HG02943 (cell line): ENCODE results near the gene TAB2.

Experiments used
- ATAC-seq: cut with Tn5 transposase; IDR thresholded peaks from one replicate; pipeline ENCODE4 v1.9.1; 2021; ENCODE audit warnings: mild to moderate bottlenecking, low read depth, moderate library complexity; ENCODE audit not compliant: unreplicated experiment

Gene TAB2, protein sequence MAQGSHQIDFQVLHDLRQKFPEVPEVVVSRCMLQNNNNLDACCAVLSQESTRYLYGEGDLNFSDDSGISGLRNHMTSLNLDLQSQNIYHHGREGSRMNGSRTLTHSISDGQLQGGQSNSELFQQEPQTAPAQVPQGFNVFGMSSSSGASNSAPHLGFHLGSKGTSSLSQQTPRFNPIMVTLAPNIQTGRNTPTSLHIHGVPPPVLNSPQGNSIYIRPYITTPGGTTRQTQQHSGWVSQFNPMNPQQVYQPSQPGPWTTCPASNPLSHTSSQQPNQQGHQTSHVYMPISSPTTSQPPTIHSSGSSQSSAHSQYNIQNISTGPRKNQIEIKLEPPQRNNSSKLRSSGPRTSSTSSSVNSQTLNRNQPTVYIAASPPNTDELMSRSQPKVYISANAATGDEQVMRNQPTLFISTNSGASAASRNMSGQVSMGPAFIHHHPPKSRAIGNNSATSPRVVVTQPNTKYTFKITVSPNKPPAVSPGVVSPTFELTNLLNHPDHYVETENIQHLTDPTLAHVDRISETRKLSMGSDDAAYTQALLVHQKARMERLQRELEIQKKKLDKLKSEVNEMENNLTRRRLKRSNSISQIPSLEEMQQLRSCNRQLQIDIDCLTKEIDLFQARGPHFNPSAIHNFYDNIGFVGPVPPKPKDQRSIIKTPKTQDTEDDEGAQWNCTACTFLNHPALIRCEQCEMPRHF

DNA sequence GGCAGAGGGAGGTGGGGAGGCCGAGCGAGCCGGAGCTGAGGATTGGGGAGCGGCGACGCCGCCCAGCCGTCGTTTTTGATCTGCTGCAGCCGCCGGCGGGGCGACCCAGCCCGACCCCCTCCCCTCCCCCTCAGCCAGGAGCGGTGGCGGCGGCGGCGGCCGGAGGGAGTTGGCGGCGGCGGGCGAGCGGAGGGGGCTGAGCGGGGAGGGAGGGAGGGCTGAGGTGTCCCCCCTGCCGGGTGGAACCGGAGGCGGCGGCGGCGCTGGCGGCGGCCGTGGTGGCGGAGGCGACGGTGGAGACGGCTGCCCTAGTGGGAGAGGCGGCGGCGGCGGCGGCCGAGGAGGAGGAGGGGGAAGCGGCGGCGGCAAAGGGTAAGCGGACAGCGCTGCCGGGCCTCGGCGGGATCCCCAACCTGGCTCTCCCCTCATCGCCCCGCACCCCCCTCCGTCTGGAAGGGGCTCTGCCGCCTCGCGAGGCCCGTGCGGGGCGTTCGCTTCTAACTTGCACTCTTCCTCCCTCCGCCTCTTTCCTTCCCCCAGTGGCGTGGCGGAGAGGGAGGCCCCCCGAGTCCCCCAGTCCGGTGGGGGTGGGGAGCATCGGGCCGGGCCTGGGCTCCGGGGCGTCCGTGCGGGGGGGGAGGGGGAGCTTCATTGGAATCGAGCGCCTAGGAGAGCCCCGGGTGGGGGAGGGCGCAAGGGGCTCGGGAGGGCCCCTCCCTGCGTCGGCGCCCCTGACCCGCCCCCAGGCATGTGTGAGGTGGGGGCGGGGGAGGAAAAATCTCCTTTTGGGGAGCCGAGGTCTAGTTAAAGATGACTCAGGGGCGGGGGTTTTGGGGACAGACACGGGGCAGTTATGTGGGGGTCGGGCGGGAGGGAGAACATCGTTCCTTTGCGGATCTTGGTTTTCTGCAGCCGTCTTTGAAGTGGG is at the start of gene TAB2:
Gene TAB2 (plus strand): TSS at position 69 of the 928 bp plus-strand sequence. CDS start 52,286 bp downstream, outside the sequence.
- peak; percentile 37 for ATAC-seq

DNA sequence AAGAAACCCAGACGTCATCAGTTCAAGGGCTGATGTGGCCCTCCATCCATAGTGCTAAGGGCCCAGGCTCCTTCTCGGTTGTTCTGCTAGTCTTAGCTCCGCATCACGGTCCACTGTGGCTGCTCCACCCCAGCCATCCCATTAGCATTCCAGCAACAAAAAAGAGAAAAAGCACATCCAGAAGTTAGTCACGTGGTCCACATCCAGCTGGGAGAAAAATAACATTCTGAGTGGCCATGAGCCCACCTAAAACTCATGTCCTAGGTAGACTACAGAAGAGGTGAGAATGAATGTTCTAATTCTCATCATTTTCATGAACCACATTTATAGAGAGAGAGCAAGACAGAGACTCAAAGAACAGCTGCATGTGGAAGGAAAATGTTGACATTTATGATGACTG is 49.4 kb upstream of the TAB2 start:
- no peak for ATAC-seq

DNA sequence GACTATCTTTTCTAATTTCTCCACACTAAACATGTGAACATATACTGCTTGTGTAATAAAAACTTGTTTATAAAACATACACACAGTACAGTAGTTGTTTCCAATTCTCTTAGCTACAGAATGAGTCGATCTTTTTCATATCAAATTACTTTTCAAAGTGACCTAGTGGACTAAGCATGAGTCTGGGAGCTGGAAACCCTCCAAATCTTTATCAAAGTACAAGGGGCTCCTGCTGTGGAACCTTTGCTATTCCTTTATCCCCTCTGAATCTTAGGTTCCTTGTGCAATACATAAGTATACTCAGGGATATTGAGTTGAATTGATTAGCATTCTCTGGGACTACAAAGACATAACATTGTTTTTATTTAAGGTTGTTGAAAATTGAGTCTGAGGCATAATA is 48.7 kb upstream of the TAB2 start:
- no peak for ATAC-seq

DNA sequence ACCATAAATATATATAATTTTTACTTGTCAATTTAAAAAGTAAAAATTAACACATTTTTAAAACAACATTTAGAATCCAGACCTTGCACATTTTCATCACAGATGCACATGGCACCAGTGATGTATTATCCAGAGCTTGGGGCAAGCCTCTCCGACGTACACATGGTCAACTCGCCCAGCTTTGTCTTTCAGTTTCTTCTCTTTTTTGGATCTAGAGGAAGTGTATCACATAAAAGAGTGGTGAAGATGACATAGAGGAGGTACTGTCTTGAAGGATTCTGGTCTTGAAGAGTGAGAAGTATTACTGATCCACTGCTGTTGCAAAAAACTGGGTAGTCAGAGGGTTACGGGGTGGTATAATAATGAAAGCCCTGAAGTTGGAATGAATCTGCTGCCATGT is 46.9 kb upstream of the TAB2 start:
- ATAC-seq, result no peak

DNA sequence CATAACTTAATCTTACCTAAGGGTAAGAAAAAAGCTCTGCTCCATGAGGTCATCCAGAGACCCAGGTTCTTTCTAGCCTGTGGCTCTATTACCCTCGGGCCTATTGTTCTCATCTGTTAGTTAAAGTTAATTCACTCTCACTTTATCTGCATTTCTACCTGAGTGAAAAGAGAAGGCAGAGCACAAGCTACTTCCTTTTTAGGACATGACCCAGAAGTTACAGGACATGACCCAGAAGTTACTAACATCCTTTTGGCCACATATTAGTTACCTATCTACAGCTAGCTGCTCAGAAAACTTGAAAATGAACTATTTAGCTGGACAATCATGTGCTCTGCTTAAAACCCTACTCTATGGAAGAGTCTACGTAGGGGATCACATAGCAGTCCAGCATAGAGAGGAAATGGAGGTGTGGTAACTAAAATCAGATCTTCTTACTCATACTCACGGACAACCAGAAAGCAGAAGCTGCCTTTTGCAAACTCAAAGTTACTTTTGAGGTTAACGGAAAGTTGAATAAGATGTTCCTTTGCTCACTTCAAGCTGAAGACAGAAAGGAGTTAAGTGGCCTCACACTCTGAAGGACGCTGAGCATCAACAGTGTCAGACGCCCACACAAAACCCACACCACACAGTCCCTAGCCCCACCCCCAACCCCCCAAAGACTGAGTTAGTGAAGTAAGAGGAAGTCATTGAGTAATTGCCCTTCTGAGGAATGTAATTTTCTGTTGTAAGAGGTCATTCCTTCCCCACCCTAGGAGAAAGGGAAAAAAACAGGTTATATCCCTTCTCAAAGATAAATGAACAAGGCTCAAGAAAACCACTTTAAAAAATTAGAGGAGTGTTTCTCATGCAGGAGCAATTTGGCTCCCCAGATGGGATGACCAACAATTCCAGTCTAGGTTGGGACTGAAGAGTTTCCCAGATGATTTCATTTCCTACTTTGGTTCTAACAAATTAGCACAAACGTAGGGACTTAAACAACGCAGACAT is 45.9 kb upstream of the TAB2 start:
- ATAC-seq, result no peak

DNA sequence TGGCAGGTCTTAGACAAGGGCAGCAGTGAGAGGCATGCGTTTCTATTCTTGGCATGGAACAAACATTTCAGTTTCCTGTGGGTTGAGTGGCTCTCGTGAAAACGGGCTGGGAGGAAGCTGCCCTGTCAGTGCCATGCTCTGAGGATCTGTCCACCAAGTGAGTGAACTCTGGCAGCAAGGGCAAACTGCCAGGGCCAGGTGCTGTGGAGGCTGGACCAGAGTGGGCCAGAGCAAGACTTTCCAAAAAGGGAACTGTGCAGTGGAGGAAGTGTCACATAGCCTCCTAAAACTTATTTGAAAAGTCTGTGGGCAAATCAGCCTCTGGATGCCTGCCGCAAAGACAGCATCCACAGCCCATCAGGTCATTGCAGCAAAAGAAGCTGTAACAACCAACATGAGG is 44.2 kb upstream of the TAB2 start:
- no peak for ATAC-seq

DNA sequence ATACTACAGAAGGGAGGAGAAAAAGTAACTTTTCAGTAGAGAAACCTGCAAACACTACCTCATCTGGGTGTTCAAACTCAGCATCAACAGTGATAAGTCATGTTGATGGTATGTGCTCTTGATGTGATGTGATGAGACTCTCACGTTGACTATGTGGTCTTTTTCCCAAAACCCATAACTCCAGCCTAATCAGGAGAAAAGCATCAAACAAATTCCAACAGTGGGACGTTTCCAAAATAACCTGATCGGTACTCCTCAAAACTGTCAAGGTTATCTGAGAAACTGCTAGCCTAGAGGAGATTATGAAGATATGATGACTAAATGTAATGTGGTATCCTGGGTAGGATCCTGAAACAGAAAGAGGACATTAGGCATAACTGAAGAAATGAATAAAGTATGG is 41.9 kb upstream of the TAB2 start:
- ATAC-seq, result no peak

DNA sequence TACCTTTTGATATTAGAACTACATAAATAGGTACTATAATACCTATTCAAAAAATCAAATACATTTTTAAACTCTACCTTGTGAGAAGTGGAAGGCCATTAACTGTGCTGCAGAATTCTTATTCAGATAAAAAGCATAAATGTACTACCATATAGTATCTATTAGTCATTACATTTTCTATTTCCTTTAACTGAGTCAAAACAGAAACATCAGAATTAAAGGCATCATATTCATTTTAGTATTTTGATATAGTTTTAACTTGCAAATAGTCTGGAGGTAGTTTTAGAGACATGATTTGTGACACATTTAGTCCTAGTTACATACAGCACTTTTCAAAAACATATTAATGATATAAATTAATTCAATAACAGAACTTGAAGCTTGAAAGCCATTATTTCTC is 39.9 kb upstream of the TAB2 start:
- ATAC-seq, result no peak

DNA sequence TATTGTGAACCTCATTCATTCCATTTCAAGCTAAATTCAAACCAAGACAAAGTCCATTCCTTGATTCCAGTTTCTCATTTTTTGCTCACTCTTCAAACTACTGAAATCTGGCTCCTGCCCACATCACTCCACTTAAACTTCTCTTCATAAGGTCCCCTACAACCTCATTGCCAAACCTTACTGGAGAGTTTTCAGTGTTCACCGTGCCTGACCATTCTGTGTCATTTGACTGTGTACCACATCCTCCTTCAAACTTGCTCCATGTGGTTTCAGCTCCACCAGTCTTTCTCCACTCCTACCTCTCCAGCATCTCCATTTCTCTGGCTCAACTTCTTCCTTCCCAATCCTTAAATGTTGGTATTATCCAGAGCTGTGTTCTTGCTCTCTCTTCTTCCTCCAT is 38.5 kb upstream of the TAB2 start:
- no peak for ATAC-seq

DNA sequence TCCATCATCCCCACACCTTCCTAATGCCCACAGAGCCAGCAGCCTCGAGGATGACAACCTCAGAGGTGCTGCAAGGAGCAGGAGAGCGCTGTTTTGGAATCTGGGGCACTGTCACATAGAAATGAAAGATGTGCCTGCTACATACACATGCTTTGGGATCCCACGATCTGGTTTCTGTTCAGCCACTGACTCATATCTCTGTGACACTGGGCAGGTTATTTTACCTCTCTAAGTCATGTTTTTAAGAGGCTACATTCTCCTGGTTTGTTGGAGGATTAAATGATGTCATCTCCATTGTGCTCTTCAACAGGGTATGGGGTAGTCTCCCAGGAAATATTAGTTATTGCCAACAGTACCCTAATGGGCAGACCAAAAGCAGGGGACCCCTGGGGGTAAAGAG is 32.6 kb upstream of the TAB2 start:
- ATAC-seq, result no peak

DNA sequence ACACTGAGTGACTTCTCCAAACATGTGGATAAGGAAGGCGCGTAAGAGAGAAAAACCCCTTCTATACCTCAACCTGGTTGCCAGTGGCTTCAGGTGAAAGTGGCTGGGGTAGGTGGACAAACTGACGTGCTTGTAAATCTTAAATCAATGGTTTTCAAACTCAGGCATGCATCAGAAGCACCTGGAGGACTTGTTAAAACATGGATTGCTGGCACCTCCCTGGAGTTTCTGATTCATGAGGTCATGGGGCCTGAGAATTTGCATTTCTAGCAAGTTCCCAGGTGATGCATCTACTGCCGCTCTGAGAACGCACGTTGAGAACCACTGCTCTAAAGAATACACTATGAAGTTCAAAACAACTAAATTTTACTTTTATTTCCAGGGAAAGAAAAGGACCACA is 31.9 kb upstream of the TAB2 start:
- no peak for ATAC-seq

DNA sequence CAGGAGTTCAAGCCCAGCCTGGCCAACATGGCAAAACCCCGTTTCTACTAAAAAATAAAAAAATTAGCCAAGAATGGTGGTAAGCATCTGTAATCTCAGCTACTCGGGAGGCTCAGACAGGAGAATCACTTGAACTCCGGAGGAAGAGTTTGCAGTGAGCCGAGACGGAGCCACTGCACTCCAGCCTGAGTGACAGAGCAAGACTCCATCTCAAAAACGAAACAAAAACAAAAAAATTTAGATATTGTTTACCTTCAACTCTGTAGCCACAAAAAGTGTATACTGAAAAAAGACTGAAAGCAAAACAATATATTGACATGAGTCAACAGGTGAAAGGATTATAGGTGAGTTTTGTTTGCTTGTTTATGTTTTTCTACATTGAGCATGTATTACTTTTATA is 30.6 kb upstream of the TAB2 start:
- ATAC-seq, result no peak

DNA sequence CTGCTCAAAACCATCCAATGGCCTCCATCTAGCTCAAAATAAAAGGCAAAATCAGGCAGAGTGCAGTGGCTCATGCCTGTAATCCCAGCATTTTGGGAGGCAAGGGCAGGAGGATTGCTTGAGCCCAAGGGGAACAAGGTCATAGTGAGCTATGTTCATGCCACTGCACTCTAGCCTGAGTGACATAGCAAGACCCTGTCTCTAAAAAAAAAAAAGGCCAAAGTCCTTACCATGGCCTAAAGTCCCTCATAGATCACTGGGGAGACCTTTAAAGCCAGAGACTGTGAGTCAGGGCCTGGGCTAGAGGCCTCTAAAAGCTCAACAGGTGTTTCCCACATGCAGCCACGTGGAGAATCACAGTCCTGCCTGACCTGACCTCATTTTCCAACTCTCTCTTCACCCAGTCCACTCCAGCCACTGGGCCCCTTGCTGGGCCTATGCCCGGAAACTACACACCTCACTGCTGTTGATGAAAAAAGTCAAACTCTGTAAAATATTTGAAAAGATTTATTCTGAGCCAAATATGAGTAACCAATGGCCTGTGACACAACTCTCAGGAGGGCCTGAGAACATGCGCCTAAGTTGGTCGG is 28.2 kb upstream of the TAB2 start:
- ATAC-seq, result no peak

DNA sequence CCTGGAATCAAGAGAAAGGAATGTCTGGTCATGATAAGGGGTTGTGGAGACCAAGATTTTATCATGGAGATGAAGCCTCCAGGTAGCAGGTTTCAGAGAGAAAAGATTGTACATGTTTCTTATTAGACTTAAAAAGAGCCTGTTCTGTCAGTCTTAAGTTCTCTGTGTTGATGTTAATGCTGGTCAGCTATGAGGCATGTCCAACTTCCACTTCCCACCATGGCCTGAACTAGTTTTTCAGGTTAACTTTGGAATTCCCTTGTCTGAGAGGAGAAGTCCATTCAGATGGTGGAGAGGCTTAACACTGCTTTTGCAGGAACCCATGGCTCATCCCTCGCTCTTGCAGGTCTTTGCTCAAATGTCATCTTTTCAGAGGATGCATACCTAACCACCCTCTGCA is 27.5 kb upstream of the TAB2 start:
- ATAC-seq, result no peak

DNA sequence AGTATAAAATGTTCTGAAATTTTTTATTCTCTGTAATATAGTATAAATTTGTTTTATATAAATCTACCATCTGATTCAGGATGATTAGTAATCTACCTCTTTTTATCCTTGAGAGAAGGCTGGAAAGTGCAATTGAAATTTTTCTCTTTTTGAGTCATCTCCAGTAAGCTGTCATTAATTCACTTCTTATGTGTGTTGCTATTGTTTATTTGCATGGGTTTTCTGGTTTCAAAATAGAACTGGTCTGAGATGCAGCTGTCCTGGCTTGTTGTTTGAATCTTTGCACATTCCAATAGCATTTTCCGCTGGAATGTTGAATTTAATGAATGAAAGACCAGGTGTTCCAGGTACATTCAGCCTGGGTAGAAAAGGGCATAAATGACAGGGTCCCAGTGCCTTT is 24.3 kb upstream of the TAB2 start:
- no peak for ATAC-seq

DNA sequence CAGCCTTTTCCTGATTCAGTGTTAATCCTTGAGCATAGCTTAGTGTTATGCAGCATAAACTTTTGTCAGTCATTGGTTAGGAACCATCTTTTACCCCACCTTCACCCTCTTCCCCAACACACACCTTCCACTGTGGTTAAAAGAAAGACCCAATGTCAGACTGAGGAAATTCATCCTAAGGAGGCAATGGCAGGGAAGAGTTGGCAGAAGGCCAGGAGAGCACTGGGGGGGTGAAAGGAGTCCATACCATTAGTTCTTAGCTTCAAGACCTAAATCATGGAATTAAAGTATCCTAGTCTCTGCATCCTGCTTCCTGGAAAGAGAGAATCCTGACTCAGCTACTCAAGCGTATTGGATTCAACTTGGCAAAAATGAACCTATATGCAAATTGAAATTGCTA is 16.9 kb upstream of the TAB2 start:
- ATAC-seq, result no peak

DNA sequence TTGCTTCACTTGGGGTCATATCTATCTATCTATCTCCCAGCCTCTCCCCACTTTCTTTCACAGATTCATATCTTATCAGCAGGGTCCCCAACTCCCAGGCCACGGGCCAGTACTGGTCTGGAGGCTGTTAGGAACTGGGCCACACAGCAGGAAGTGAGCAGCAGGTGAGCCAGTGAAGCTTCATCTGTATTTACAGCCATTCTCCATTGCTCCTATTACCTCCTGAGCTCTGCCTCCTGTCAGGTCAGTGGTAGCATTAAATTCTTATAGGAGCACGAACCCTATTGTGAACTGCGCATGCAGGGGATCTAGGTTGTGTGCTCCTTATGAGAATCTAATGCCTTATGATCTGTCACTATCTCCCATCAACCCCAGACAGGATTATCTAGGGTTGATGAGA is 14.8 kb upstream of the TAB2 start:
- ATAC-seq, result no peak

DNA sequence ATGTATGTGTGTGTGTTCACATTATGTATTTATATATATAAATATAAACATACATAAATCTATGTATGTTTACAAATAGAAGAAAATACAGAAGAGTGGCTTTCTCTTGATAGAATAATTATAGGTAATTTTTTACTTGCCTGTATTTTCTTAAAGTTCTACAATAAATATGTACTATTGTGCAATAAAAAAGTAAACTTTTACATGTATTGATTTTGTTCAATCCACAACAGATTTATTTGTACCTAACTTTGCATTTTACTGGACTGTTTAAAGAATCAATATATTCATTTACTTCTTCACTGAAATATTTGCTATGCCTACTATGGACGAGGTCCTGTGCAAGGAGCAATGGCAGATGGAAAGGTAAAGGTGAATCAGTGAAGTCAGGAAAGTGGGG is 14.0 kb upstream of the TAB2 start:
- no peak for ATAC-seq

DNA sequence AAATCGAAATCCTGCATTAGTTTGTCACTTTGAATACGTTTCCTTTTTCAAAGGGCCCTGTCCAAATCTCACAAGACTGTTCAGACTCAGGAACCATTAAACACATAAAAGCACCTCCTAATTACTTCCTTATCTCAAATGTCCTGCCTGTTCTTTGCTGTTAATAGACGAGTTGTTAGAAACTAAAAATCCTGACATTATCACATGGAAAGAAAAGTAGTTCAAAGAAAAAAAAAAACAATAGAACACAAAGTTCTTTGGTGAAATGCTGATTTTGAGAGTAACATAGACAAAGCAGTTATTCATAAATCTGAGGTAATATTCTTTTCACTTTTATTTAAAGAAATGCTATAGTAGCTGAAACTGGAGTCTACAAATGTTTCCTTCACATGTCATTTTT is 12.1 kb upstream of the TAB2 start:
- no peak for ATAC-seq

DNA sequence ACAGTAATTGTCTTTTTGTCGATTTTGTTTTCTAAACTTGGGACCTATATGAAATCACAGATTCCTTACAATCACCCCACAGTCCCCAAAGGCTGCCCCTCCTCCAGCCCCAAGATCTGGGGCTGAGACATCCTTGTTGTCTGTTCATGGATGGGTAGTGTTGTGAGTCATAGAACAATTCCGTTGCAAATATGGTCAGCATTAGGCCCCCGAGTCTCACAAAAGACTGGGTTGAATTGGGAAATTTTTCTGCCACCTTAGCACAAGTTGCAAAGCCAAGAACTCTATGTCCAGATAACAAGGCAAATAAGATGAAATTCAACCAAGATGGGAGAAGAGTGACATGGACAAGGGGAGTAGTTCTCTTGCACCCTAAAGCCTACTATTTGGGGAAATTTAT is 10.5 kb upstream of the TAB2 start:
- ATAC-seq, result no peak
